ENCODE results near the gene C5orf47. TPM values are rescaled to one million over a fixed set of nuclear protein-coding genes. Genes with fewer than 3 reads are reported as not detected.

The C5orf47 gene
- polyA plus RNA-seq, 1 donor (not counting 4 experiments of a cell fraction or from before 2014, with no cell fraction given) = 0.03 TPM

- H3K27me3 ChIP-seq (ENCODE audit: control insufficient read depth, extremely low read depth, insufficient read depth, low read length) = no peaks in the 10 kb centered on the region
- no peaks in the 10 kb centered on the region for H3K9me3 ChIP-seq (ENCODE audit: control insufficient read depth, low read depth, low read length)
- no peaks in the 10 kb centered on the region for H3K79me2 ChIP-seq (ENCODE audit: control insufficient read depth, insufficient read depth, low read length)
- H4K20me1 ChIP-seq (ENCODE audit: control insufficient read depth, extremely low read depth, insufficient read depth, low read length) = no peaks in the 10 kb centered on the region
- dilution Hi-C loops (cut with MboI; ENCODE audit: extremely low pct_ligation_motif_present, low sequenced_read_pairs) = no loop called here
- peaks cover 9 to 16% of the 10 kb centered on the region in 2 experiments for H3K36me3 ChIP-seq (ENCODE audit: control insufficient read depth in 2 of 2, extremely low read depth in 1 of 2, insufficient read depth in 2 of 2, low read length in 2 of 2)
- no peaks in the 10 kb centered on the region for H3K4me1 ChIP-seq (ENCODE audit: control insufficient read depth, extremely low read depth, insufficient read depth, low read length)
- no peaks in the 10 kb centered on the region for H3K9me1 ChIP-seq (ENCODE audit: control insufficient read depth, extremely low read depth, insufficient read depth, low read length)
- H2AFZ ChIP-seq (ENCODE audit: control insufficient read depth, low read length) = no peak overlapping the region
- TF ChIP-seq CTCF (optimal IDR thresholded peaks at IDR 0.05 in 1 of 3, IDR thresholded peaks at IDR 0.05 in 1 of 3, conservative IDR thresholded peaks at IDR 0.05 in 1 of 3; ENCODE audit: extremely low read depth in 1 of 3, insufficient read depth in 2 of 3, low read length in 3 of 3) (no peak), EZH2 (IDR thresholded peaks at IDR 0.05; ENCODE audit: low read length) (no peak)
- FAIRE-seq (no peak), DNase-seq (ENCODE audit: low read depth, low spot score) (no peak)
- no peak overlapping the region for H3K9ac ChIP-seq (ENCODE audit: control insufficient read depth, extremely low read depth, insufficient read depth, low read length)
- H3K4me2 ChIP-seq (ENCODE audit: control insufficient read depth, extremely low read depth, insufficient read depth, low read depth, low read length) = no peak overlapping the region
- no peak overlapping the region for H3K4me3 ChIP-seq (ENCODE audit: control insufficient read depth in 2 of 3, extremely low read depth in 1 of 3, insufficient read depth in 2 of 3, low read depth in 1 of 3, low read length in 3 of 3)
- no peak overlapping the region for H3K27ac ChIP-seq (ENCODE audit: control insufficient read depth, insufficient read depth, low read length)
Measured at GRCh38 chr5:173946323-173946722, 42.6 kb upstream of the C5orf47 start.

GRCh38 chr5:173950829-173951228, 38.1 kb upstream of the C5orf47 start:
- Histone ChIP-seq H3K36me3 (ENCODE audit: control insufficient read depth in 2 of 2, extremely low read depth in 1 of 2, insufficient read depth in 2 of 2, low read length in 2 of 2) (peaks cover 5 to 23% of the 10 kb centered on the region in 2 experiments), H3K4me3 (ENCODE audit: control insufficient read depth in 2 of 3, extremely low read depth in 1 of 3, insufficient read depth in 2 of 3, low read depth in 1 of 3, low read length in 3 of 3) (no peak overlapping the region), H3K9ac (ENCODE audit: control insufficient read depth, extremely low read depth, insufficient read depth, low read length) (no peak overlapping the region), H4K20me1 (ENCODE audit: control insufficient read depth, extremely low read depth, insufficient read depth, low read length) (no peaks in the 10 kb centered on the region), H3K27me3 (ENCODE audit: control insufficient read depth, extremely low read depth, insufficient read depth, low read length) (no peaks in the 10 kb centered on the region), H3K79me2 (ENCODE audit: control insufficient read depth, insufficient read depth, low read length) (no peaks in the 10 kb centered on the region), H3K4me1 (ENCODE audit: control insufficient read depth, extremely low read depth, insufficient read depth, low read length) (no peaks in the 10 kb centered on the region), H3K9me3 (ENCODE audit: control insufficient read depth, low read depth, low read length) (no peaks in the 10 kb centered on the region), H3K4me2 (ENCODE audit: control insufficient read depth, extremely low read depth, insufficient read depth, low read depth, low read length) (no peak overlapping the region), H3K27ac (ENCODE audit: control insufficient read depth, insufficient read depth, low read length) (no peak overlapping the region), H2AFZ (ENCODE audit: control insufficient read depth, low read length) (no peak overlapping the region), H3K9me1 (ENCODE audit: control insufficient read depth, extremely low read depth, insufficient read depth, low read length) (no peaks in the 10 kb centered on the region)
- TF ChIP-seq CTCF (optimal IDR thresholded peaks at IDR 0.05 in 1 of 3, IDR thresholded peaks at IDR 0.05 in 1 of 3, conservative IDR thresholded peaks at IDR 0.05 in 1 of 3; ENCODE audit: extremely low read depth in 1 of 3, insufficient read depth in 2 of 3, low read length in 3 of 3) = no peak
- TF ChIP-seq EZH2 (IDR thresholded peaks at IDR 0.05; ENCODE audit: low read length) = no peak
- dilution Hi-C loops (cut with MboI; ENCODE audit: extremely low pct_ligation_motif_present, low sequenced_read_pairs) = no loop called here
- FAIRE-seq (no peak), DNase-seq (ENCODE audit: low read depth, low spot score) (no peak)

Measured in keratinocyte (primary cell).